K562 (cell line): ENCODE results near the gene TEX9. TPM values are rescaled to one million over a fixed set of nuclear protein-coding genes. Genes with fewer than 3 reads are reported as not detected.

Experiments used
- ATAC-seq: fragments of 200-7000 bp; cut with Tn5 transposase; 3 replicates; pipeline ENCODE4 v1.9.1; 2020; ENCODE audit warnings: moderate library complexity
- BruUV-seq: library from RNA; stranded (reverse); fragments of 400-500 nt; replicated peaks from 2 replicates; lab custom pipeline; 2021; lab: Mats Ljungman, UMichigan
- CTCF ChIA-PET: fragments of 300-600 bp; formaldehyde crosslinking; extraction: SDS; loops from one replicate; lab custom pipeline; 2021; ENCODE audit warnings: low intra/inter-chr PET ratio; lab: Yijun Ruan, JAX
- POLR2A ChIA-PET: fragments of 300-600, 350-650 bp; sonication (Branson Sonifier 250); formaldehyde crosslinking; extraction: SDS; loops from one replicate; lab custom pipeline; 2021; ENCODE audit warnings: antibody characterized with exemption, inconsistent platforms; lab: Yijun Ruan, JAX
- DNase-seq, 4 experiments: peaks; one replicate each; pipeline versions ENCODE4 v3.0.0 to v3.0.0-alpha.2; 2011 to 2018; ENCODE audit warnings: low spot score in 3 of 4, mixed read lengths in 3 of 4; ENCODE audit errors: extremely low read depth in 1 of 4
- FAIRE-seq: peaks from 2 replicates; lab custom pipeline; 2011; peaks lifted over from hg19 to GRCh38; lab: Jason Lieb, UNC
- H2AFZ ChIP-seq: 2 replicates; pipeline ENCODE4 v1.6.0; 2011; ENCODE audit warnings: low read depth, low read length, control low read depth, inconsistent platforms
- H3K27ac ChIP-seq: fragments of 200-600 bp; 3 replicates; pipeline ENCODE4 v1.8.0; 2011; ENCODE audit warnings: low read depth, mild to moderate bottlenecking, control low read depth, inconsistent platforms, low read length, moderate library complexity, mixed read lengths; ENCODE audit errors: extremely low read depth
- H3K27me3 ChIP-seq, 2 experiments: fragments of 300-600 bp in 1 of 2; 2 replicates in 1 of 2; 3 replicates in 1 of 2; pipeline versions ENCODE4 v1.6.0 to v1.8.0; 2011; ENCODE audit warnings: inconsistent platforms in 2 of 2, low read length in 2 of 2, mild to moderate bottlenecking in 1 of 2, mixed read lengths in 1 of 2, moderate library complexity in 1 of 2; ENCODE audit not compliant: control insufficient read depth in 2 of 2, insufficient read depth in 2 of 2
- H3K36me3 ChIP-seq: fragments of 300-600 bp; 3 replicates; pipeline ENCODE4 v1.8.0; 2011; ENCODE audit warnings: mild to moderate bottlenecking, low read length, inconsistent platforms; ENCODE audit not compliant: control insufficient read depth, insufficient read depth
- H3K4me1 ChIP-seq, 2 experiments: fragments of 200-600 bp in 1 of 2; replicated peaks in 1 of 2; 2 replicates in 1 of 2; 3 replicates in 1 of 2; pipeline versions ENCODE4 v1.5.1 to v1.8.0; 2011; ENCODE audit warnings: inconsistent platforms in 2 of 2, low read length in 2 of 2, mild to moderate bottlenecking in 1 of 2, mixed read lengths in 1 of 2, moderate library complexity in 1 of 2; ENCODE audit not compliant: control insufficient read depth in 2 of 2, insufficient read depth in 2 of 2
- H3K4me2 ChIP-seq: 2 replicates; pipeline ENCODE4 v1.6.1; 2011; ENCODE audit warnings: low read length, control low read depth, inconsistent platforms, mixed read lengths; ENCODE audit not compliant: insufficient read depth
- H3K4me3 ChIP-seq: fragments of 200-600 bp; sonication (generic), shearing (Covaris generic); 2 replicates; pipeline ENCODE4 v1.5.1; 2016; ENCODE audit warnings: control low read depth, inconsistent platforms
- H3K79me2 ChIP-seq: fragments of 200-600 bp; 3 replicates; pipeline ENCODE4 v1.8.0; 2011; ENCODE audit warnings: low read length, inconsistent platforms; ENCODE audit not compliant: control insufficient read depth, insufficient read depth
- H3K9ac ChIP-seq, 2 experiments: 2 replicates each; pipeline versions ENCODE4 v1.6.0 to v1.6.1; 2011; ENCODE audit warnings: low read depth in 2 of 2, low read length in 2 of 2, control low read depth in 1 of 2, inconsistent platforms in 1 of 2, mild to moderate bottlenecking in 1 of 2, mixed read lengths in 1 of 2; ENCODE audit not compliant: insufficient read depth in 1 of 2
- H3K9me1 ChIP-seq: one replicate; pipeline ENCODE4 v1.6.0; 2011; ENCODE audit warnings: inconsistent platforms, mild to moderate bottlenecking, low read length, moderate library complexity; ENCODE audit not compliant: control insufficient read depth, insufficient read depth
- H3K9me3 ChIP-seq: replicated peaks from 2 replicates; pipeline ENCODE4 v1.5.1; 2011; ENCODE audit warnings: low read depth, low read length, inconsistent platforms; ENCODE audit not compliant: control insufficient read depth, insufficient read depth
- H4K20me1 ChIP-seq: replicated peaks from 2 replicates; pipeline ENCODE4 v1.6.1; 2011; ENCODE audit warnings: low read length, inconsistent platforms, mixed read lengths; ENCODE audit not compliant: control insufficient read depth, insufficient read depth
- ATF6 ChIP-seq: sonication (generic); formaldehyde crosslinking; IDR thresholded peaks from 2 replicates; pipeline ENCODE4 v1.4.0; 2020; ENCODE audit warnings: mild to moderate bottlenecking, missing genetic modification reagents
- BMI1 ChIP-seq: fragments of 150-350 bp; IDR thresholded peaks from 2 replicates; pipeline ENCODE4 v1.6.1; 2014; ENCODE audit warnings: low read length
- CREBBP ChIP-seq: IDR thresholded peaks from one replicate; pipeline ENCODE4 v1.6.1; 2012; ENCODE audit warnings: low read depth, mild to moderate bottlenecking, control low read depth, inconsistent platforms, low read length
- DIDO1 ChIP-seq: fragments of 450-650 bp; IDR thresholded peaks from 2 replicates; pipeline ENCODE4 v1.6.1; 2016; ENCODE audit warnings: low read depth, missing biosample characterization, missing genetic modification characterization
- HOXB6 ChIP-seq: fragments of 250-450 bp; sonication (Bioruptor Pico); IDR thresholded peaks from 2 replicates; pipeline ENCODE4 v1.5.1; 2022; ENCODE audit warnings: mild to moderate bottlenecking, borderline replicate concordance
- L3MBTL2 ChIP-seq: fragments of 450-650 bp; IDR thresholded peaks from 2 replicates; pipeline ENCODE4 v1.6.1; 2016; ENCODE audit warnings: mild to moderate bottlenecking, moderate library complexity
- PHTF2 ChIP-seq: fragments of 250-450 bp; sonication (Bioruptor Pico); IDR thresholded peaks from 2 replicates; pipeline ENCODE4 v1.5.0; 2021; ENCODE audit warnings: mild to moderate bottlenecking
- POLR2B ChIP-seq: fragments of 450-650 bp; IDR thresholded peaks from 2 replicates; pipeline ENCODE4 v1.6.1; 2018; ENCODE audit warnings: low read depth; ENCODE audit not compliant: partially characterized antibody
- RFX7 ChIP-seq: fragments of 250-450 bp; sonication (Bioruptor Pico); IDR thresholded peaks from 2 replicates; pipeline ENCODE4 v1.5.1; 2021; ENCODE audit warnings: mild to moderate bottlenecking
- ZNF717 ChIP-seq: fragments of 250-450 bp; sonication (Bioruptor Pico); IDR thresholded peaks from 2 replicates; pipeline ENCODE4 v1.5.0; 2021
- whole genome bisulfite sequencing: fragments of 100-300 bp; shearing (Covaris generic); methylation state at CpG from one replicate; pipeline ENCODE4 v1.1.6; 2016; ENCODE audit warnings: low coverage, mixed read lengths; ENCODE audit not compliant: insufficient coverage; ENCODE audit errors: missing lambda C conversion rate; 5-methylcytosine and 5-hydroxymethylcytosine counted together
- in situ Hi-C: fragments of 300-500 bp; cut with MboI; formaldehyde crosslinking; loops from 4 replicates; pipeline ENCODE4 v1.15.0; 2018; ENCODE audit warnings: inconsistent platforms, mixed read lengths
- intact Hi-C: fragments of 100-400 bp; cut with micrococcal nuclease; formaldehyde crosslinking; loops from 2 replicates; pipeline ENCODE4 v1.14.2; 2022
- polyA plus RNA-seq, 8 experiments: library from polyadenylated mRNA; depleted of rRNA in 4 of 8; stranded (reverse) in 5 of 8; unstranded in 3 of 8; fragments of >200 nt; fragmentation: Nextera tagmentation in 2 of 8; fragmentation: Illumina TruSeq in 1 of 8; extraction: Ambion mirVana in 2 of 8; extraction: Trizol in 1 of 8; gene quantifications; 2 replicates each; pipeline versions ENCODE4 v1.2.1 to v1.2.3, GENCODE V29; 2011 to 2014; ENCODE audit warnings: inconsistent platforms in 1 of 8, missing spikeins in 1 of 8
- total RNA-seq, 7 experiments: library from RNA; depleted of rRNA in 6 of 7; stranded (reverse); fragments of >200 nt in 6 of 7; fragmentation: Illumina TruSeq in 2 of 7; extraction: Trizol in 2 of 7; gene quantifications; 2 replicates each; pipeline versions ENCODE4 v1.2.1 to v1.2.3, GENCODE V29; 2011 to 2021; ENCODE audit warnings: low replicate concordance in 1 of 7

Gene TEX9
- total and polyA plus RNA-seq, 9 of the 15 experiments (the other 6 are each of a cell fraction or from before 2014, with no cell fraction given): 0.93 to 3.6 (median 2.4) TPM

GRCh38 chr15:56339594-56339993, 25.6 kb upstream of the TEX9 start:
- no peak overlapping the region for H3K4me3 ChIP-seq
- H3K79me2 ChIP-seq: no peaks in the 10 kb centered on the region
- no peak overlapping the region for H2AFZ ChIP-seq
- no TSS peak for BruUV-seq
- in situ Hi-C loops: no loop called here
- H3K27me3 ChIP-seq: no peaks in the 10 kb centered on the region
- H3K9me1 ChIP-seq: no peaks in the 10 kb centered on the region
- no peak overlapping the region for H3K27ac ChIP-seq
- DNase-seq (no peak), FAIRE-seq (no peak)
- no peaks in the 10 kb centered on the region for H4K20me1 ChIP-seq
- TF ChIP-seq BMI1 (no peak), ATF6 (CRISPR knock-in tag) (no peak), HOXB6 (CRISPR knock-in tag) (no peak), RFX7 (CRISPR knock-in tag) (no peak), PHTF2 (CRISPR knock-in tag) (no peak), L3MBTL2 (no peak), ZNF717 (CRISPR knock-in tag) (no peak), POLR2B (no peak), CREBBP (no peak), DIDO1 (tag) (no peak)
- TF ChIP-seq, all 486 proteins: peak for 0
- no peak overlapping the region for H3K4me2 ChIP-seq
- POLR2A ChIA-PET: interaction anchor here (0.7 kb wide), 1 partner anchor 10 kb away, joined by 4 read pairs; no protein-coding TSS in a partner anchor
- H3K4me1 ChIP-seq: peaks cover 0 to 3% of the 10 kb centered on the region in 2 experiments; a peak in 1 of 5 replicates
- WGBS: 54% methylated on average over 4 of the region's 4 CpGs
- intact Hi-C loops: no loop called here
- no peak overlapping the region for H3K9ac ChIP-seq
- no peak for ATAC-seq
- H3K9me3 ChIP-seq: no peaks in the 10 kb centered on the region
- no peaks in the 10 kb centered on the region for H3K36me3 ChIP-seq
- CTCF ChIA-PET: no interaction called here
